ENCODE data around the gene BTNL9. TPM values are rescaled to one million over a fixed set of nuclear protein-coding genes. Genes with fewer than 3 reads are reported as not detected.

Gene BTNL9
- total RNA-seq, 1 donor from 2014 or later, result 38.5 TPM

- Histone ChIP-seq H3K27ac (replicated peaks) (no peak overlapping the region), H3K4me3 (no peak overlapping the region), H3K27me3 (ENCODE audit: low read depth) (peaks cover 90% of the 10 kb centered on the region), H3K9me3 (replicated peaks) (no peaks in the 10 kb centered on the region), H3K36me3 (no peaks in the 10 kb centered on the region), H3K4me1 (no peaks in the 10 kb centered on the region)
- intact Hi-C loops (cut with micrococcal nuclease), result no loop called here
- no peak for DNase-seq
- no peak for TF ChIP-seq CTCF (IDR thresholded peaks at IDR 0.05; ENCODE audit: borderline replicate concordance)
Observed at GRCh38 chr5:181107699-181108098, 67.6 kb downstream of the BTNL9 start.

- intact Hi-C loops (cut with micrococcal nuclease), result no loop called here
- TF ChIP-seq CTCF (IDR thresholded peaks at IDR 0.05; ENCODE audit: borderline replicate concordance), result no peak
- Histone ChIP-seq H3K27ac (replicated peaks) (no peak overlapping the region), H3K4me3 (no peak overlapping the region), H3K27me3 (ENCODE audit: low read depth) (peaks cover 96% of the 10 kb centered on the region), H3K4me1 (no peaks in the 10 kb centered on the region), H3K36me3 (no peaks in the 10 kb centered on the region), H3K9me3 (replicated peaks) (no peaks in the 10 kb centered on the region)
- DNase-seq, result no peak
Observed at GRCh38 chr5:181108578-181109165, 68.6 kb downstream of the BTNL9 start.

DNA sequence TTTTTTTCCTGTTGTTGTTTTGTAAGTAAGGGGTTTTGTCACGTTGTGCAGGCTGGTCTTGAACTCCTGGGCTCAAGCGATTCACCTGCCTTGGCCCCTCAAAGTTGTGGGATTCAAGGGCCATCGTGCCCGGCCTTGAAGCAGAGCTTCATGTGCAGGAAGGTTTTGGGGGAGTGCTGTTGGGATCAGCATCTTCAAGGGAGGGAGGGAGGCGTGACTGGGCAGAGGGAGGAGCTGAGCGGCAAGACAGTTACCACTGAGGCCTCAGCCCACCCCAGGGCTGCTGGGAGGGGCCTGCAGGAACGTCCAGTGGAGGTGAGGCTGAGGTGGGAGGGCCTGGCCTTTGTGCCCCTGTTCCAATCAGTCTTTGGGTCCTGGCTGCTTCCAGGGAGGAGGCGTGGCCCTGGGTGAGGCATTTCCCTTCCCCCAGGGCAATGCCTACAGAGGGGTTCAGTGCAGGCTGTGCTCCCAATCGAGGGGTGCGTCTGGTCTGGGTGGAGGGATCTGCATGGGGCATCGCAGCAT is 69.5 kb downstream of the BTNL9 start:
- TF ChIP-seq CTCF (IDR thresholded peaks at IDR 0.05; ENCODE audit: borderline replicate concordance), result no peak
- no peak overlapping the region for H3K27ac ChIP-seq (replicated peaks)
- no peaks in the 10 kb centered on the region for H3K9me3 ChIP-seq (replicated peaks)
- DNase-seq, result no peak
- no peaks in the 10 kb centered on the region for H3K4me1 ChIP-seq
- intact Hi-C loops (cut with micrococcal nuclease), result no loop called here
- H3K27me3 ChIP-seq (ENCODE audit: low read depth), result peaks cover 99% of the 10 kb centered on the region
- no peak overlapping the region for H3K4me3 ChIP-seq
- H3K36me3 ChIP-seq, result no peaks in the 10 kb centered on the region

- intact Hi-C loops (cut with micrococcal nuclease), result no loop called here
- H3K27me3 ChIP-seq (ENCODE audit: low read depth), result peaks cover 99% of the 10 kb centered on the region
Observed at GRCh38 chr5:181111010-181111409, 70.9 kb downstream of the BTNL9 start.

More at GRCh38 chr5:181111010-181111409, 70.9 kb downstream of the BTNL9 start:
- no peak overlapping the region for H3K4me3 ChIP-seq
- peaks cover 6% of the 10 kb centered on the region for H3K4me1 ChIP-seq
- H3K36me3 ChIP-seq, result no peaks in the 10 kb centered on the region
- TF ChIP-seq CTCF (IDR thresholded peaks at IDR 0.05; ENCODE audit: borderline replicate concordance), result no peak
- DNase-seq, result no peak
- H3K9me3 ChIP-seq (replicated peaks), result no peaks in the 10 kb centered on the region
- no peak overlapping the region for H3K27ac ChIP-seq (replicated peaks)

Small RNA genes within 50 kb of the gene (microRNA-seq; reads per million reads assigned to microRNA genes)
- gene MIR8089, result not detected

Other genes starting within 250 kb of the BTNL9 start
- 60.4 TPM for gene MGAT1, start 237.5 kb upstream of the BTNL9 start, total RNA-seq
- 15.9 TPM for gene ZFP62, start 179.0 kb upstream of the BTNL9 start, total RNA-seq
- gene BTNL8, start 141.1 kb upstream of the BTNL9 start, total RNA-seq, result 0.58 TPM
- gene BTNL3, start 51.4 kb upstream of the BTNL9 start, total RNA-seq, result not detected
- gene OR2V1, start 90.9 kb downstream of the BTNL9 start, total RNA-seq, result not detected
- gene OR2V2, start 107.3 kb downstream of the BTNL9 start, total RNA-seq, result not detected
- 6.4 TPM for gene TRIM7, start 164.9 kb downstream of the BTNL9 start, total RNA-seq
- 26.4 TPM for gene TRIM41, start 183.0 kb downstream of the BTNL9 start, total RNA-seq
- gene RACK1, start 203.6 kb downstream of the BTNL9 start, total RNA-seq, result 628 TPM
- 8.5 TPM for gene TRIM52, start 220.9 kb downstream of the BTNL9 start, total RNA-seq

Data from left ventricle myocardium inferior (tissue), 1 donor.